HepG2 (cell line): ENCODE data around the gene NRP1. TPM values are rescaled to one million over a fixed set of nuclear protein-coding genes. Genes with fewer than 3 reads are reported as not detected.

ENCODE experiments used
- ATAC-seq: fragments of 200-7000 bp; cut with Tn5 transposase; 3 replicates; pipeline ENCODE4 v1.9.1; 2020; ENCODE audit warnings: mild to moderate bottlenecking, moderate library complexity
- BruUV-seq: library from RNA; stranded (reverse); fragments of 400-500 nt; replicated peaks from 2 replicates; lab custom pipeline; 2021; lab: Mats Ljungman, UMichigan
- CTCF ChIA-PET: fragments of 300-600 bp; formaldehyde crosslinking; extraction: SDS; loops from one replicate; lab custom pipeline; 2021; ENCODE audit warnings: low total read pairs, inconsistent platforms, low intra/inter-chr PET ratio; lab: Yijun Ruan, JAX
- POLR2A ChIA-PET: fragments of 350-600 bp; sonication (Branson Sonifier 250); formaldehyde crosslinking; loops from one replicate; lab custom pipeline; 2020; ENCODE audit warnings: antibody characterized with exemption, inconsistent platforms; lab: Yijun Ruan, JAX
- DNase-seq: peaks from one replicate; pipeline ENCODE4 v3.0.0-alpha.2; 2015; ENCODE audit warnings: low spot score
- FAIRE-seq: peaks from 3 replicates; lab custom pipeline; 2011; peaks lifted over from hg19 to GRCh38; lab: Jason Lieb, UNC
- H2AFZ ChIP-seq: one replicate; pipeline ENCODE4 v1.6.1; 2011; ENCODE audit warnings: low read length, inconsistent platforms
- H3K27ac ChIP-seq: fragments of 300-600 bp; 3 replicates; pipeline ENCODE4 v1.8.0; 2011; ENCODE audit warnings: mixed run types, mild to moderate bottlenecking, mixed read lengths, low read length, inconsistent platforms; ENCODE audit not compliant: insufficient read depth; ENCODE audit errors: extremely low read length
- H3K27me3 ChIP-seq, 2 experiments: fragments of 200-600 bp in 1 of 2; 2 replicates in 1 of 2; 3 replicates in 1 of 2; pipeline versions ENCODE4 v1.6.0 to v1.8.0; 2011; ENCODE audit warnings: low read length in 2 of 2, mild to moderate bottlenecking in 2 of 2, moderate library complexity in 2 of 2, inconsistent platforms in 1 of 2; ENCODE audit not compliant: insufficient read depth in 2 of 2, control insufficient read depth in 1 of 2
- H3K36me3 ChIP-seq, 2 experiments: fragments of 200-600 bp in 1 of 2; replicated peaks in 1 of 2; 2 replicates in 1 of 2; 3 replicates in 1 of 2; pipeline versions ENCODE4 v1.5.1 to v1.8.0; 2011; ENCODE audit warnings: low read length in 2 of 2, inconsistent platforms in 1 of 2; ENCODE audit not compliant: insufficient read depth in 2 of 2, control insufficient read depth in 1 of 2
- H3K4me1 ChIP-seq: 2 replicates; pipeline ENCODE4 v1.5.1; 2012; ENCODE audit warnings: low read length, inconsistent platforms; ENCODE audit not compliant: insufficient read depth
- H3K4me2 ChIP-seq: 2 replicates; pipeline ENCODE4 v1.6.0; 2011; ENCODE audit warnings: low read depth, low read length, inconsistent platforms
- H3K4me3 ChIP-seq, 3 experiments: fragments of 200-600 bp in 1 of 3; sonication (generic), shearing (Covaris generic) in 1 of 3; replicated peaks in 1 of 3; 2 replicates each; pipeline ENCODE4 v1.5.1; 2011 to 2016; ENCODE audit warnings: low read length in 3 of 3, inconsistent platforms in 2 of 3, low read depth in 2 of 3, mild to moderate bottlenecking in 2 of 3, control low read depth in 1 of 3, mixed read lengths in 1 of 3; ENCODE audit not compliant: insufficient read depth in 1 of 3
- H3K79me2 ChIP-seq: one replicate; pipeline ENCODE4 v1.6.1; 2011; ENCODE audit warnings: low read length, inconsistent platforms; ENCODE audit not compliant: insufficient read depth
- H3K9ac ChIP-seq: 2 replicates; pipeline ENCODE4 v1.6.0; 2011; ENCODE audit warnings: mild to moderate bottlenecking, low read depth, low read length, inconsistent platforms; ENCODE audit not compliant: insufficient read depth
- H3K9me3 ChIP-seq: 2 replicates; pipeline ENCODE4 v1.5.1; 2012; ENCODE audit warnings: mild to moderate bottlenecking, low read length
- H4K20me1 ChIP-seq: 2 replicates; pipeline ENCODE4 v1.6.0; 2011; ENCODE audit warnings: inconsistent platforms, mild to moderate bottlenecking, low read length, moderate library complexity; ENCODE audit not compliant: insufficient read depth
- CENPBD1 ChIP-seq: sonication (generic); formaldehyde crosslinking; IDR thresholded peaks from 2 replicates; pipeline ENCODE4 v1.8.0; 2022; ENCODE audit warnings: missing genetic modification reagents, low read depth, mild to moderate bottlenecking, borderline replicate concordance
- FLYWCH1 ChIP-seq: sonication (generic); formaldehyde crosslinking; IDR thresholded peaks from 2 replicates; pipeline ENCODE4 v1.8.1; 2023; ENCODE audit warnings: mild to moderate bottlenecking, missing genetic modification reagents
- HCFC1 ChIP-seq: fragments of 150-350 bp; IDR thresholded peaks from 2 replicates; pipeline ENCODE4 v1.6.1; 2014; ENCODE audit warnings: low read depth, low read length
- HHEX ChIP-seq: IDR thresholded peaks from 2 replicates; pipeline ENCODE4 v1.6.1; 2016; ENCODE audit warnings: control low read depth
- HNF4A ChIP-seq: sonication (generic); formaldehyde crosslinking; IDR thresholded peaks from 2 replicates; pipeline ENCODE4 v1.4.0; 2020; ENCODE audit warnings: missing genetic modification reagents
- MATR3 ChIP-seq: sonication (generic); formaldehyde crosslinking; IDR thresholded peaks from 2 replicates; pipeline ENCODE4 v1.4.0; 2020; ENCODE audit warnings: missing genetic modification reagents
- PBX2 ChIP-seq: IDR thresholded peaks from 2 replicates; pipeline ENCODE4 v1.6.1; 2016; ENCODE audit warnings: control low read depth
- RARA ChIP-seq: IDR thresholded peaks from 2 replicates; pipeline ENCODE4 v1.6.1; 2016; ENCODE audit warnings: missing genetic modification reagents, missing compliant biosample characterization
- RBM22 ChIP-seq: fragments of 200-400 bp; formaldehyde crosslinking; optimal IDR thresholded peaks from 2 replicates; pipeline ENCODE3; 2017; ENCODE audit warnings: mild to moderate bottlenecking, low read length, moderate library complexity
- SATB2 ChIP-seq: sonication (generic); formaldehyde crosslinking; IDR thresholded peaks from 2 replicates; pipeline ENCODE4 v1.5.0; 2020; ENCODE audit warnings: missing genetic modification reagents
- SMAD3 ChIP-seq: sonication (generic); formaldehyde crosslinking; IDR thresholded peaks from 2 replicates; pipeline ENCODE4 v1.4.0; 2020; ENCODE audit warnings: missing genetic modification reagents
- STAG1 ChIP-seq: sonication (generic); formaldehyde crosslinking; IDR thresholded peaks from 2 replicates; pipeline ENCODE4 v1.4.0; 2020; ENCODE audit warnings: missing genetic modification reagents
- ZBTB49 ChIP-seq: sonication (generic); formaldehyde crosslinking; IDR thresholded peaks from 2 replicates; pipeline ENCODE4 v1.4.0; 2020; ENCODE audit warnings: missing genetic modification reagents, borderline replicate concordance
- ZFP36 ChIP-seq: fragments of 150-350 bp; IDR thresholded peaks from 2 replicates; pipeline ENCODE4 v1.6.1; 2018; ENCODE audit warnings: borderline replicate concordance, low read length, low read depth; ENCODE audit not compliant: partially characterized antibody
- ZNF362 ChIP-seq: sonication (generic); formaldehyde crosslinking; IDR thresholded peaks from 2 replicates; pipeline ENCODE4 v1.4.0; 2020; ENCODE audit warnings: missing genetic modification reagents, mild to moderate bottlenecking, borderline replicate concordance
- ZNF609 ChIP-seq: sonication (generic); formaldehyde crosslinking; IDR thresholded peaks from 2 replicates; pipeline ENCODE4 v1.4.0; 2020; ENCODE audit warnings: mild to moderate bottlenecking, missing genetic modification reagents, borderline replicate concordance
- WGBS: methylation state at CpG from one replicate; pipeline ENCODE4 v1.1.6; 2017; ENCODE audit warnings: low lambda C conversion rate; 5-methylcytosine and 5-hydroxymethylcytosine counted together
- in situ Hi-C: cut with HindIII; loops from 2 replicates; pipeline ENCODE4 v1.10.0; 2017; ENCODE audit warnings: low pct_unique_long_range_greater_than_20kb; ENCODE audit not compliant: extremely low pct_ligation_motif_present
- intact Hi-C: fragments of 100-400 bp; cut with micrococcal nuclease; formaldehyde crosslinking; loops from one replicate; pipeline ENCODE4 v1.10.0; 2022; ENCODE audit not compliant: unreplicated experiment
- polyA plus RNA-seq, 8 experiments: library from polyadenylated mRNA; depleted of rRNA in 3 of 8; stranded (reverse) in 7 of 8; unstranded in 1 of 8; fragments of >200 nt; fragmentation: Illumina TruSeq in 4 of 8; extraction: Trizol in 4 of 8; gene quantifications; 2 replicates each; pipeline versions ENCODE4 v1.2.1 to v1.2.3, GENCODE V29; 2011 to 2016; ENCODE audit warnings: low read depth in 4 of 8, missing spikeins in 1 of 8, mixed read lengths in 1 of 8; ENCODE audit not compliant: insufficient read depth in 1 of 8
- total RNA-seq, 5 experiments: library from RNA; depleted of rRNA; stranded (reverse); fragments of >200 nt; fragmentation: Illumina TruSeq; extraction: Trizol; gene quantifications; 2 replicates each; pipeline ENCODE4 v1.2.3, GENCODE V29; 2016; ENCODE audit warnings: low read depth in 1 of 5

The NRP1 gene
- total and polyA plus RNA-seq, 2 of the 13 experiments (the other 11 are each of a cell fraction or from before 2014, with no cell fraction given), result 5.3 to 5.8 TPM

GRCh38 chr10:33252794-33253203 lies 81.7 kb downstream of the NRP1 start:
- WGBS, result 50% methylated on average over 3 of the region's 3 CpGs
- Histone ChIP-seq H3K4me1 (peaks cover 56% of the 10 kb centered on the region), H4K20me1 (no peaks in the 10 kb centered on the region), H2AFZ (no peak overlapping the region), H3K79me2 (no peaks in the 10 kb centered on the region), H3K27ac (no peak overlapping the region), H3K27me3 (no peaks in the 10 kb centered on the region), H3K36me3 (no peaks in the 10 kb centered on the region; a peak in 2 of 5 replicates), H3K9me3 (no peaks in the 10 kb centered on the region), H3K9ac (no peak overlapping the region), H3K4me3 (no peak overlapping the region), H3K4me2 (no peak overlapping the region)
- BruUV-seq, result no TSS peak
- POLR2A ChIA-PET, result no interaction called here
- ATAC-seq (no peak), FAIRE-seq (peak; percentile 28), DNase-seq (peak; percentile 7)
- in situ Hi-C loops, result no loop called here
- CTCF ChIA-PET, result interaction anchor here (0.7 kb wide), 1 partner anchor 59 kb away, joined by 3 read pairs; no protein-coding TSS in a partner anchor
- intact Hi-C loops, result no loop called here
- TF ChIP-seq RBM22, result no peak
- 0 out of 2 replicates have a peak, but pooled peaks have one; percentile 26 for TF ChIP-seq ZNF609 (CRISPR knock-in tag)
- TF ChIP-seq ZNF362 (CRISPR knock-in tag), result peak; percentile 27; the same call in 1 of the 2 replicates
- no peak for TF ChIP-seq ZBTB49
- TF ChIP-seq HNF4A (CRISPR knock-in tag), result no peak
- TF ChIP-seq HHEX (CRISPR knock-in tag), result peak; percentile 75
- no peak for TF ChIP-seq FLYWCH1 (CRISPR knock-in tag)
- TF ChIP-seq CENPBD1 (CRISPR knock-in tag), result no peak
- no peak for TF ChIP-seq SATB2
- no peak for TF ChIP-seq HCFC1
- no peak for TF ChIP-seq PBX2 (CRISPR knock-in tag)
- TF ChIP-seq SMAD3 (CRISPR knock-in tag), result no peak
- no peak for TF ChIP-seq ZFP36
- peak; percentile 86 for TF ChIP-seq RARA (CRISPR knock-in tag)
- no peak for TF ChIP-seq STAG1 (CRISPR knock-in tag)
- no peak for TF ChIP-seq MATR3 (CRISPR knock-in tag)
